Keratinocyte (primary cell): ENCODE results near the gene QSOX2. TPM values are rescaled to one million over a fixed set of nuclear protein-coding genes. Genes with fewer than 3 reads are reported as not detected.

Experiments
- DNase-seq: peaks from one replicate; pipeline ENCODE4 v3.0.0-alpha.2; 2011; ENCODE audit warnings: low read depth, missing footprints, low spot score
- FAIRE-seq: peaks from 2 replicates; lab custom pipeline; 2011; peaks lifted over from hg19 to GRCh38; lab: Jason Lieb, UNC
- H2AFZ ChIP-seq: 2 replicates; pipeline ENCODE4 v1.6.0; 2012; ENCODE audit warnings: low read length, control low read depth, inconsistent platforms; ENCODE audit not compliant: control insufficient read depth
- H3K27ac ChIP-seq: 2 replicates; pipeline ENCODE4 v1.5.1; 2011; ENCODE audit warnings: low read length; ENCODE audit not compliant: control insufficient read depth, insufficient read depth
- H3K27me3 ChIP-seq: 3 replicates; pipeline ENCODE4 v1.6.0; 2011; ENCODE audit warnings: low read length; ENCODE audit not compliant: control insufficient read depth, insufficient read depth; ENCODE audit errors: extremely low read depth
- H3K36me3 ChIP-seq, 2 experiments: 2 replicates in 1 of 2; 3 replicates in 1 of 2; pipeline ENCODE4 v1.5.1; 2011; ENCODE audit warnings: low read length in 2 of 2, mild to moderate bottlenecking in 1 of 2; ENCODE audit not compliant: control insufficient read depth in 2 of 2, insufficient read depth in 2 of 2; ENCODE audit errors: extremely low read depth in 1 of 2
- H3K4me1 ChIP-seq: 3 replicates; pipeline ENCODE4 v1.5.1; 2011; ENCODE audit warnings: low read length; ENCODE audit not compliant: control insufficient read depth, insufficient read depth; ENCODE audit errors: extremely low read depth
- H3K4me2 ChIP-seq: 3 replicates; pipeline ENCODE4 v1.6.0; 2011; ENCODE audit warnings: low read depth, low read length; ENCODE audit not compliant: control insufficient read depth, insufficient read depth; ENCODE audit errors: extremely low read depth
- H3K4me3 ChIP-seq, 3 experiments: fragments of 200-600 bp in 1 of 3; sonication (generic) in 1 of 3; 2 replicates in 2 of 3; 3 replicates in 1 of 3; pipeline ENCODE4 v1.5.1; 2011 to 2016; ENCODE audit warnings: low read length in 3 of 3, mild to moderate bottlenecking in 3 of 3, control low read depth in 2 of 3, inconsistent platforms in 1 of 3, low read depth in 1 of 3, mixed read lengths in 1 of 3, mixed run types in 1 of 3, moderate library complexity in 1 of 3; ENCODE audit not compliant: control insufficient read depth in 2 of 3, insufficient read depth in 2 of 3; ENCODE audit errors: extremely low read depth in 1 of 3
- H3K79me2 ChIP-seq: 2 replicates; pipeline ENCODE4 v1.6.0; 2012; ENCODE audit warnings: low read length; ENCODE audit not compliant: control insufficient read depth, insufficient read depth
- H3K9ac ChIP-seq: 3 replicates; pipeline ENCODE4 v1.6.0; 2011; ENCODE audit warnings: low read length; ENCODE audit not compliant: control insufficient read depth, insufficient read depth; ENCODE audit errors: extremely low read depth
- H3K9me1 ChIP-seq: 3 replicates; pipeline ENCODE4 v1.6.0; 2011; ENCODE audit warnings: low read length; ENCODE audit not compliant: control insufficient read depth, insufficient read depth; ENCODE audit errors: extremely low read depth
- H3K9me3 ChIP-seq: 2 replicates; pipeline ENCODE4 v1.5.1; 2012; ENCODE audit warnings: low read depth, low read length; ENCODE audit not compliant: control insufficient read depth
- H4K20me1 ChIP-seq: 3 replicates; pipeline ENCODE4 v1.6.0; 2011; ENCODE audit warnings: low read length; ENCODE audit not compliant: control insufficient read depth, insufficient read depth; ENCODE audit errors: extremely low read depth
- CTCF ChIP-seq, 3 experiments: IDR thresholded peaks in 1 of 3; conservative IDR thresholded peaks in 1 of 3; optimal IDR thresholded peaks in 1 of 3; 2 replicates in 2 of 3; 3 replicates in 1 of 3; pipeline versions ENCODE3 to v1.5.1; 2011; ENCODE audit warnings: low read length in 3 of 3, mild to moderate bottlenecking in 3 of 3, moderate library complexity in 2 of 3, control low read depth in 1 of 3, inconsistent platforms in 1 of 3; ENCODE audit not compliant: insufficient read depth in 2 of 3; ENCODE audit errors: extremely low read depth in 1 of 3
- EZH2 ChIP-seq: IDR thresholded peaks from one replicate; pipeline ENCODE4 v1.6.1; 2012; ENCODE audit warnings: inconsistent platforms, mild to moderate bottlenecking, low read length, moderate library complexity
- dilution Hi-C: fragments of 300-500 bp; cut with MboI; formaldehyde crosslinking; loops from one replicate; pipeline ENCODE4 v1.7.0; 2020; ENCODE audit warnings: low sequenced_read_pairs; ENCODE audit not compliant: extremely low pct_ligation_motif_present
- polyA plus RNA-seq, 5 experiments: library from polyadenylated mRNA; depleted of rRNA in 3 of 5; stranded (reverse) in 3 of 5; stranded (forward) in 1 of 5; unstranded in 1 of 5; fragments of >200 nt; gene quantifications; 1 replicate in 1 of 5; 2 replicates in 3 of 5; 3 replicates in 1 of 5; pipeline versions ENCODE4 v1.2.1 to v1.2.3, GENCODE V29; 2011 to 2012; ENCODE audit warnings: missing spikeins in 2 of 5, low read depth in 1 of 5, low replicate concordance in 1 of 5

The QSOX2 gene
- polyA plus RNA-seq, 1 donor (not counting 4 experiments of a cell fraction or from before 2014, with no cell fraction given): 11.9 TPM

- Histone ChIP-seq H3K4me1 (peaks cover 5% of the 10 kb centered on the region), H4K20me1 (peaks cover 25% of the 10 kb centered on the region), H3K9me3 (no peaks in the 10 kb centered on the region), H3K27ac (no peak overlapping the region), H3K4me2 (no peak overlapping the region), H3K36me3 (peaks cover 3 to 7% of the 10 kb centered on the region in 2 experiments), H3K9me1 (peaks cover 4% of the 10 kb centered on the region), H2AFZ (no peak overlapping the region), H3K27me3 (no peaks in the 10 kb centered on the region), H3K79me2 (peaks cover 15% of the 10 kb centered on the region), H3K4me3 (no peak overlapping the region), H3K9ac (no peak overlapping the region)
- no peak for FAIRE-seq
- dilution Hi-C loops: no loop called here
- TF ChIP-seq CTCF (optimal IDR thresholded peaks at IDR 0.05 in 1 of 3, IDR thresholded peaks at IDR 0.05 in 1 of 3, conservative IDR thresholded peaks at IDR 0.05 in 1 of 3; ENCODE audit: extremely low read depth in 1 of 3, insufficient read depth in 2 of 3, low read length in 3 of 3) (no peak), EZH2 (no peak)
- DNase-seq: no peak
Observed at GRCh38 chr9:136234597-136234996, 11.0 kb downstream of the QSOX2 start.

GRCh38 chr9:136233868-136234267 is 11.7 kb downstream of the QSOX2 start:
- FAIRE-seq: no peak
- no peak overlapping the region for H3K27ac ChIP-seq
- peaks cover 8% of the 10 kb centered on the region for H3K79me2 ChIP-seq
- peaks cover 18% of the 10 kb centered on the region for H4K20me1 ChIP-seq
- dilution Hi-C loops: no loop called here
- H3K9me3 ChIP-seq: no peaks in the 10 kb centered on the region
- no peak overlapping the region for H3K4me3 ChIP-seq
- H3K9me1 ChIP-seq: peaks cover 4% of the 10 kb centered on the region
- no peak overlapping the region for H2AFZ ChIP-seq
- H3K4me2 ChIP-seq: no peak overlapping the region
- TF ChIP-seq EZH2 (no peak), CTCF (optimal IDR thresholded peaks at IDR 0.05 in 1 of 3, IDR thresholded peaks at IDR 0.05 in 1 of 3, conservative IDR thresholded peaks at IDR 0.05 in 1 of 3; ENCODE audit: extremely low read depth in 1 of 3, insufficient read depth in 2 of 3, low read length in 3 of 3) (no peak)
- DNase-seq: no peak
- H3K27me3 ChIP-seq: no peaks in the 10 kb centered on the region
- no peak overlapping the region for H3K9ac ChIP-seq
- peaks cover 7% of the 10 kb centered on the region for H3K4me1 ChIP-seq
- peaks cover 3 to 7% of the 10 kb centered on the region in 2 experiments for H3K36me3 ChIP-seq
